Measurements from ENCODE around the gene PCSK1.
"Not testable (repeated sequence)": the region's sequence is repeated elsewhere in the genome, so short reads cannot be mapped to it uniquely, and the experiment has no call there.

PCSK1 gene

GRCh38 chr5:96372726-96373380 is 60.2 kb downstream of the PCSK1 start:
- no peak for DNase-seq (ENCODE audit: low read depth)

- no peak for DNase-seq (ENCODE audit: low read depth)
Observed at GRCh38 chr5:96370976-96371375, 62.1 kb downstream of the PCSK1 start.

- DNase-seq (ENCODE audit: low read depth), result not testable (repeated sequence)
Observed at GRCh38 chr5:96367337-96367736, 65.7 kb downstream of the PCSK1 start.

GRCh38 chr5:96354237-96354636 is 78.8 kb downstream of the PCSK1 start:
- no peak for DNase-seq (ENCODE audit: low read depth)

DNA sequence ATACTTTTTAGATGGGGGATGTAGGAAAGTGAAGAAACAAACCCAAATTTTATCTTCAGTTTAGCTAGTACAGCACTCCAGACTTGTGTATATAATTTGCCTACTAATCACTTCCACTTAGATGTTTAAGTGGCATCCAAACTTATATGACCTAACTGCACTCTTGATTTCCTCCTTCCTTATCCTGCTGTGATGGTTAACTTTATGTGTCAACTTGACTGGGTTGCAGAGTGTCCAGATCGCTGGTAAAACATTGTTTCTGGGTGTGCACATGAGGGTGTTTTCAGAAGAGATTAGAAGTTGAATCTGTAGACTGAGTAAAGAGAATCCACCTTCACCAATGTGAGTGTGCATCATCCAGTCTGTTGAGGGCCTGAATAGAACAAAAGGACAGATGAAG is 79.8 kb downstream of the PCSK1 start:
- DNase-seq (ENCODE audit: low read depth), result no peak

GRCh38 chr5:96350678-96351077 is 82.4 kb downstream of the PCSK1 start:
- no peak for DNase-seq (ENCODE audit: low read depth)

GRCh38 chr5:96348536-96348935 is 84.5 kb downstream of the PCSK1 start:
- DNase-seq (ENCODE audit: low read depth), result no peak

DNA sequence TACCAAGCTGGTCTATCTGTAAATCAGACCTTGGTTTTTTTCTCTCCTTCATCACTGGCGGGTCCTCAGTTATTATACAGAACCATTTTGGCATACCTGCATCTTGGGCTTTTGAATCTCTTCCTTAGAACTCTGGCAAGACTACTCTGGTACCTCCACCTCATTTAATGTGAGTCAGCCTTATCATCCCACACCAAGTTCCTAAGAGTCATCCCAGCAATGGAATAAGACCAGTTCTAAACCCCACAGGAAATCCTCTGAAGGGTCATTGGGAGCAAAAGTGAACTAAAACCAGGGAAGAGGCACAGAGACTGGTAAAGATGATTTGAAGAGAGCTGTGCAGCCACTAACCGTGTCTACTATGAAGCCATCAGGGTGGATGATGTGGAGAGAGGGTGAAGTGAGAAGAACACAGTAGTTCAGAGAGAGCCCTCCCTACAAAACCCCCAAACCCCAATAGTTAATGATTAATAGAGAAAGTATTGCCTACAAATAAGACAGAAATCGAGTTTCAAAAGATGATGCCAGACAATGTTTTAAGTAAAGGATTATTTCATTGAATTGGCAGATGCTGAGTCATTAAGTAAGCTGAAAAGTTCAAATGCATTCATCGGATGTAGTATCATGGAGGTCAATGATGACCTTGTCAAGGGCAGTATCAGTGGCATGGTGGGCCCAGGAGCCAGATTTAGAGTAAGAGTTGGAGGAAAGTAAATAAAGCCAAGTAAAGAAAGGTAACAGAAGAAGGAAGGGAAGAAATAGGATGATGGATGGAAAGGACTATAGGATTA is 85.4 kb downstream of the PCSK1 start:
- DNase-seq (ENCODE audit: low read depth), result no peak

DNA sequence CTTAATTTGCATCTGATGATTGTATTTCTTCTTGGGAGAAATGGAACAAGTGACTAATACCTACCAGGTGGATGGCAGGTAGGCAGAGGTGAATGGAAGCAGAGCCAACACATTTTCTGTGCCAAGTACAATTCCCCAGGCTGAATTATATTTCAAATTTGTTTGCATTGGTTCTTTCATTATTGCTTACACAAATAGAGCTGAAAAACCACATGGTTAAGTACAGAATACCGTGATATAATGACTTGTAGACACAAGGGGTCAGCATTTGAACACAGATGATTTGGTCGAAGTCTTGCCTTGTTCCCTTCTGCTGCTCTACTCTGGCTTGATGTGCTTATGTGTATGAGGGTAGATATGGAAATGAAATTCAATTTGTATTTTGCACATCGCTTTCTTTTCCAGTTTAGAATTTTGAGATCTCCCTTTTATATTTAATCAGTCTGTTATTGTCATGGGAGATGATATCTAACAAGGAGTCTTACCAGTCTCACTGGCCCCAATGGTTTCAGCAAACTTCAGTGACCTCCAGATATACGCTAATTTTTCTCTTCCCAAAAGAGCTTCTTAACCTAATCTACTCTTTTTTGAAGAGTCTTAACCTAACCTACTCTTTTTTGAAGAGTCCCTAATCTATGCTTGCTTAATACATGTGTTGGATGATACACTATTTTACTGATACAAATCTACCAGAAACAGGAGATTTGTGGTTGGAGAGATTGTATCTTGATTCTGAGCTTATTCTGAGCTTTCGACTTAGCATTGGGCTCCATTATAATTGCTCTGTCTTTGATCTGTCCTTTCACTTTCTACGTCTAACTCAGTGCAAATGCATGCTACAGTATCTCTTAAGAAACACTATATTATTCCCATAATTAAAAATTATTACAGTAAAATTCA is 88.1 kb downstream of the PCSK1 start:
- peak; percentile 67 for DNase-seq (ENCODE audit: low read depth)

- DNase-seq (ENCODE audit: low read depth), result no peak
Observed at GRCh38 chr5:96343094-96343493, 90.0 kb downstream of the PCSK1 start.

DNA sequence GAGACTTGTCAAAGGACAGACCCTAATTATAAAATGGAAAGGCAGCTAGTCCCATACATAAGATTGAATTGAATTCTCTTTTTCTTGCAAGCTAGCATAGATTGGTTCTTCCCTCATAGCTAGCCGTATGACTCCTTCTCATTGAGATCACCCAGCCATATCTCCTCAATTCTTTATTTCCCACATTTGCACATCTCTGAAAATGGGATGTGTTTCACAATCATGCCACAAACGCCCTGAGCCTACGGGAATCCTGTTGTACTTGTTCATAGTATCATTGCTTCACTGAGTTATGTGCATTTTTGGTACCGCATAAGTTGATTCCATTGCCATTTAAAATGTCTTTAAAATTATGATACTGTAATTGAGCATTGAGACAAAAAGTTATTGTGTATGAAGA is 90.5 kb downstream of the PCSK1 start:
- no peak for DNase-seq (ENCODE audit: low read depth)
